ENCODE results near the gene MYO1C.

DNA sequence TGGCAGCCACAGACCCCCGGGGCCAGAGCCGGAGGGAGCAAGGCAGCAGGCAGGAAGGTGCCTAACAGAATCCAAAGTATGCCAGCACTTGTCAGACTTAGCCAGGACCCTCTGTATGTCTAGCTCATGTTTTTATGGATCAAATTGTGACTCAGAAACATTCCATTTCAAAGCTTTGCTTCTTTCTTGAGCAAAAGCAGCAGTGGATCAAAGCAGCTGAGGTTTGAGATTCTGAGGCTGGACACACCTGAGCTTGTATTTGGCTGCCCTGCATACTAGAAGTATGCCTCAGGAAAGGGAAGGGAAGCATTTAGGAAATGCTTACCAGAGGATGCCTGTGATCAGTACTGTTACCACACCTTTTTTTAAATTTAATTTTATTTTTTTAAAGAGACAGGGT is 5.7 kb upstream of the MYO1C start:
- no peak for TF ChIP-seq EZH2phosphoT487 (IDR thresholded peaks at IDR 0.05; ENCODE audit: low read depth, severe bottlenecking, unreplicated experiment)
- TF ChIP-seq, protein P1, sequence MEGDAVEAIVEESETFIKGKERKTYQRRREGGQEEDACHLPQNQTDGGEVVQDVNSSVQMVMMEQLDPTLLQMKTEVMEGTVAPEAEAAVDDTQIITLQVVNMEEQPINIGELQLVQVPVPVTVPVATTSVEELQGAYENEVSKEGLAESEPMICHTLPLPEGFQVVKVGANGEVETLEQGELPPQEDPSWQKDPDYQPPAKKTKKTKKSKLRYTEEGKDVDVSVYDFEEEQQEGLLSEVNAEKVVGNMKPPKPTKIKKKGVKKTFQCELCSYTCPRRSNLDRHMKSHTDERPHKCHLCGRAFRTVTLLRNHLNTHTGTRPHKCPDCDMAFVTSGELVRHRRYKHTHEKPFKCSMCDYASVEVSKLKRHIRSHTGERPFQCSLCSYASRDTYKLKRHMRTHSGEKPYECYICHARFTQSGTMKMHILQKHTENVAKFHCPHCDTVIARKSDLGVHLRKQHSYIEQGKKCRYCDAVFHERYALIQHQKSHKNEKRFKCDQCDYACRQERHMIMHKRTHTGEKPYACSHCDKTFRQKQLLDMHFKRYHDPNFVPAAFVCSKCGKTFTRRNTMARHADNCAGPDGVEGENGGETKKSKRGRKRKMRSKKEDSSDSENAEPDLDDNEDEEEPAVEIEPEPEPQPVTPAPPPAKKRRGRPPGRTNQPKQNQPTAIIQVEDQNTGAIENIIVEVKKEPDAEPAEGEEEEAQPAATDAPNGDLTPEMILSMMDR (IDR thresholded peaks at IDR 0.05; ENCODE audit: poor library complexity): no peak
- no peak for TF ChIP-seq EZH2 (IDR thresholded peaks at IDR 0.05; ENCODE audit: borderline replicate concordance)

Measured in hepatocyte (in vitro differentiated cells).